Fibroblast of mammary gland (primary cell): ENCODE data around the gene PINLYP.

Source experiments
- DNase-seq: peaks from one replicate; pipeline ENCODE4 v3.0.0-alpha.2; 2010; ENCODE audit warnings: low read depth
- H3K4me3 ChIP-seq: 2 replicates; pipeline ENCODE4 v1.5.1; 2011; ENCODE audit warnings: low read depth, mild to moderate bottlenecking, low read length, moderate library complexity; ENCODE audit not compliant: control insufficient read depth
- CTCF ChIP-seq: conservative IDR thresholded peaks from 2 replicates; pipeline ENCODE4 v1.5.1; 2011; ENCODE audit warnings: low read depth, low read length, inconsistent platforms; ENCODE audit not compliant: control insufficient read depth, insufficient read depth

PINLYP gene

GRCh38 chr19:43591904-43592772, 16.5 kb downstream of the PINLYP start:
- H3K4me3 ChIP-seq: no peak overlapping the region
- DNase-seq: no peak
- no peak for TF ChIP-seq CTCF

GRCh38 chr19:43592800-43593350, 17.3 kb downstream of the PINLYP start:
- H3K4me3 ChIP-seq: no peak overlapping the region
- no peak for TF ChIP-seq CTCF
- no peak for DNase-seq

GRCh38 chr19:43594081-43594697, 18.6 kb downstream of the PINLYP start:
- H3K4me3 ChIP-seq: peak overlapping the region; percentile 84
- DNase-seq: no peak
- TF ChIP-seq CTCF: no peak

- DNase-seq: peak; percentile 65
- TF ChIP-seq CTCF: peak; percentile 71
- peak overlapping the region; percentile 84 for H3K4me3 ChIP-seq
Observed at GRCh38 chr19:43594710-43595604, 19.4 kb downstream of the PINLYP start.

- DNase-seq: no peak
- peak overlapping the region; percentile 84 for H3K4me3 ChIP-seq
- TF ChIP-seq CTCF: no peak
Observed at GRCh38 chr19:43595605-43595998, 20.0 kb downstream of the PINLYP start.
